Measurements from ENCODE around the gene LRRC31.

DNA sequence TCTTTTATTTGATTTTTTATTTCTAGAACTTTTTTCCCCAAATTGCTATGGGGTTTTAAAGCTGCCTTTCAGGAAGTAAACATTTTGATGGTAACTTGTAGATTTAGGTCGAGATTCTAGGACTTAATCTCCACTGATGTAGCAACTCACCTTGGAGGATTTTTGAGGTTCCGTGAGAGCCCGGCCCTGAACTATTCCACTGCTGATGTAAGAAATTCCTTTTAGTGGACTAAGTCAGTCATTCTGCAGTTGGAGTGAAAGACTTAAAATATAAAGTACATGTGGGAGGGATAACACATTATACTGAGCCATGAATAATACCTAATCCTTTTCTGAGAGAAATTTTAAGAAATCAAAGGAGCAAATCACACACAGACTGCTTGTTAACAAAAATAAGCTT is 44.4 kb downstream of the LRRC31 start:
- TF ChIP-seq EZH2 (IDR thresholded peaks at IDR 0.05) (no peak), POLR2AphosphoS5 (IDR thresholded peaks at IDR 0.05; ENCODE audit: borderline replicate concordance, low read depth, low read length) (no peak), FOXP2 (optimal IDR thresholded peaks at IDR 0.05; ENCODE audit: control extremely low read depth, extremely low read length, insufficient read depth) (no peak)
